ENCODE measurements around the gene DIP2B. TPM values are rescaled to one million over a fixed set of nuclear protein-coding genes. Genes with fewer than 3 reads are reported as not detected.

DIP2B gene
- total RNA-seq, 1 donor from 2014 or later = 26.3 TPM

DNA sequence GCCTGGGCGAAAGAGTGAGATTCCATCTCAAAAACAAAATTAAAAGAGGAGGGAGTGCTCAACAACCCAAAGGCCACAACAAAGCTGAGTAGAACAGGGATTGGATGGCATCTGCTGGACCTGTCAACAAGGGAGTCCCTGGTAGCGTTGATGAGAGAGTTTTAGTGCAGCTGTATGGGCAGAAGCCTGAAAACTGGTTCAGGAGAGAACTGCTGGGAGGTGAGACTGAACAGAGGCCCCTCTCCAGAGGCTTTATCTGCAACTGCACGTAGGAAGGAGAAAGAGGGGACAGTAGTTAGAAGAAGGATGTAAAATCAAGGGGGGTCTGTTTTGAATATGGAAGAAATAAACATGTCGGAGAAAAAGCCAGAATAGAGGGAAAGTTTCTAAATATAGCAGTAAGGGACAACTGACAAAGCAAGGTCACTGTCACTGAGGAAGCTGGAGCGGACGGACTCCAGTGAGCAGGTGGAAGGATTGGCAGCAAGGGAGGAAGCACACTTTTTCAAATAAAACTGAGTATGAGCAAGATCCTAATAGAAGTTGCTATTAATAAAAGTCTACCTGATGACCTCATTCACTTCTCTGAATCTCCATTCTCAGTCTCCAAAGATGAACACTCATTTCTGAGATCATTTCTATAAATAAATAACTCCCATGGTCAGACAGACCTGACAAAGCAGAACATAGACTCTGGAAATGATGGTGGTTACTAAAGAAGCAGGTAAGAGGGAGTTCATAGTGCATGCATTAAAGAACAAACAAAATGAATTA lies 247.3 kb downstream of the DIP2B start:
- intact Hi-C loops (cut with micrococcal nuclease) = no loop called here

DNA sequence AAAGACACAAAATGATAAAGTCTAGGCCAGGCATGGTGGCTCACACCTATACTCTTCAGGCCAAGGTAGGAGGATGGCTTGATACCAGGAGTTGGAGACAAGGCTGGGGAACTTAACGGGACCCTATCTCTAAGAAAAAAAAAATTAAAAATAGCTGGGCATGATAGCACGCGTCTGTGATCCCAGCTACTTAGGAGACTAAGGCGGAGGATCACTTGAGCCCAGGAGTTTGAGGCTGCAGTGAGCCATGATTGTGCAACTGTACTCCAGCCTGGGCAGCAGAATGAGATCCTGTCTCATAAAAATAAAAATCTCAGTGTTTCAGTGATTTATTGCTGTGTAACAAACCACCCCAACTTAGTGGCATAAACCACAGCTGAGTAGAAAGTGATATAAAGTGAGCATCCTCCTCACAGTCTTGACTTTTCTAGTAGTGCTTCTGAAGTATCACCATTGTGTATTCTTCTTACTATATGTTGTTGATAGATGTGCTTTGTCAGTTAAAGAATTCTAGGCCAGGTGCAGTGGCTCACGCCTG lies 248.5 kb downstream of the DIP2B start:
- intact Hi-C loops (cut with micrococcal nuclease) = no loop called here

DNA sequence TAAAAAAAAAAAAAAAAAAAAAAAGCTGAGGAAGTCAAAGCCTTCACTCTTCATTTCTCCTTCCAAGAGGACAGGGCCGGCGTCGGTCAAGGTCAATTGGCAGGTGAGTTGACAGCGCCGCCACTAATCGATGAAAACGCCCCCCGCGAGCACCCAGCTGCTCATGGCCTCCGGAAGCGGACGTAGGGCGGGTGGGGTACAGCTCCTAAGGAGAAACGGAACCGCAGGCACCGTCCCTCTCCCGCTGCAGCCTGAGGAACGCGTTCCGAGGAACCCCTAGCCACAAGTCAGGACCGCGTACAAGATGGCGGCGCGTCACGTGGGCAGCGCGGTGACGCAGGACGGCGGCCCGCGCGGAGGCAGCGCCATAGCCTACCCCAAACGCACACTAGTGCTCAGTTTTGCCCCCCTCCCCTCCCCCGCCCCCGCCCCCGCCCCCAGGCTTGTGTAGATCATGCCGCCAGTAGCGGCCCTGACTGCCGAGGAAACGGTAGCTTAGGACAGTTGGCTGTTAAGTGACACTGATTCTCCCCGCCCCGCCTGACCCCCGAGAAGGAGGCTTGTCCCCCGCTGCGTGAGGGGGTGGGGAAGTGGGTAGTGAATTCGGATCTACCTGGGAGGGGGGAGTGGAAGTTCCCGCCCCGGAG lies 259.0 kb downstream of the DIP2B start, which contains the start of gene ATF1:
TSS of gene ATF1 (plus strand) at position 463 of the 647 bp plus-strand sequence. CDS start 16,045 bp downstream, outside the sequence.
- intact Hi-C loops (cut with micrococcal nuclease) = loop anchor here (1.0 to 10.0 kb wide), 6 partner anchors 61 to 454 kb away; partner anchors contain the start of genes DIP2B, LETMD1, POU6F1 and TFCP2

- intact Hi-C loops (cut with micrococcal nuclease) = loop anchor here (1.0 to 10.0 kb wide), 7 partner anchors 60 to 453 kb away; partner anchors contain the start of genes DIP2B, LETMD1, POU6F1 and SLC11A2
Observed at GRCh38 chr12:50764286-50765094, 259.7 kb downstream of the DIP2B start.

DNA sequence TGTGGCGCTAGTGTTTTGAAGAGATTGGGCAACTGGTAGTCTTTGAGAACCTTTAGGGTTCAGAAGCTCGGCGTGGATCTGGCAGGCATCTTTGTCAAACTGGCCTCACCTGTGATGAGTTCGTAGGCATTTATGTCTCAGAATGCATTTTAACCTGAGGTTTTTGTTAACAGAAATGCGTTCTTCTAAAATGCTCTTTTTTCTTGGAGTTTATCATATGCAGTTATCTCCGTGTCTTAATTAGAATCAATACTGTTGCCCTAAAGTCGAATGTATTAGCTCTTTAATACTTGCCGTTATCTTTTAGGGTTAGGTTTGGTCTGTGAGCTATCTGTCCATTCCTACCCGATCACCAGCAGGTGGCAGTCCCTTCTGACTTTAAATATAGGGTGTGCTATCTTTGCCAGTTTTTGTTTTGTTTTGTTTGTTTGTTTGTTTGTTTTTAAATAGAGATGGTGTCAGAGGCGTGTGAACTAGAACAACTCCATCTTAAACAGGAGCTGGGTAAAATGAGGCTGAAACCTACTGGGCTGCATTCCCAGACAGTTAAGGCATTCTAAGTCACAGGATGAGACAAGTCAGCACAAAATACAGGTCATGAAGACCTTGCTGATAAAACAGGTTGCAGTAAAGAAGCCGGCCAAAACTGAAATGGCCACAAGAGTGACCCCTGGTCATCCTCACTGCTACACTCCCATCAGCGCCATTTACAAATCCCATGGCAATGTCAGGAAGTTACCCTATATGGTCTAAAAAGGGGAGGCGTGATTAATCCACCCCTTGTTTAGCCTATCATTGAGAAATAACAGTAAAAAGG lies 260.5 kb downstream of the DIP2B start:
- intact Hi-C loops (cut with micrococcal nuclease) = loop anchor here (1.0 to 10.0 kb wide), 5 partner anchors 59 to 407 kb away; partner anchors contain the start of genes DIP2B, SLC11A2 and TFCP2

DNA sequence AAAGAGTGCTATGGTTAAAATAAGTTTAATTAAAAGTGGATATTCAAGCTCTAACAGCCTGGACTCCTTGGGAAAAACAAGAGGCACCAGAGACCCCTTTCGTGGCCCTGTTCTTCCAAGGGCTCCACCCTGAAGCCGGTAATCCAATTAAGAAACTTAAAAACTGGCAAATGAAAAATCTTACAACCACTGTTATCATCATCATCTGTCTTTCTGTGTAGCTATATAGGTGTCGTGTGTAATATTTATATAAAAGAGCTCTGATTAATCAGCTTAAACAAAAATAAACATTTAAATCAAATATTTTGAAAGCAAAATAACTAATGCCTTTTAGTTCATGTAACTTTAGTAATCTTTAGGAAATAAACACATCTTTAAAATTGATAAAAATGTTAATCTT lies 263.6 kb downstream of the DIP2B start:
- intact Hi-C loops (cut with micrococcal nuclease) = loop anchor here (10.0 kb wide), 2 partner anchors 216 to 264 kb away; partner anchors contain the start of gene DIP2B

DNA sequence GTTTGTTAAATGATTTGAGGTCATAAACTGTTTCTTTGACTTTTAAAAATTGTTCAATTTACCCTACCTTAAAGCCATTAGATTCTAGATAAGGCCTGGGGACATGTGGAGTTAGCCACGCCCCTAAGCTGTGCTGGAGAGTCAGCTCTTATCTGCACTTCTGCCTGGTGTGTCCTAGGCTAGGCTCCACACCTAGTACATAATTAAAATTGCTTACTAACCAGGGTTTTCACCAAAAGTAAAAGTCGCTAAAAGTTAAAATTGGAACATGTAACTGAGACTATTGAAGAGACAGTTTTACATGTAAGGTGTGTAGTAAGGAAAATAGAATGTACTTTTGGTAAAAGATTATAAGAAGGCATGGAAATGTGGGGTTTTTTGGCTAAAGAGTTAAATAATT lies 264.0 kb downstream of the DIP2B start:
- intact Hi-C loops (cut with micrococcal nuclease) = loop anchor here (10.0 kb wide), 2 partner anchors 216 to 264 kb away; partner anchors contain the start of gene DIP2B

DNA sequence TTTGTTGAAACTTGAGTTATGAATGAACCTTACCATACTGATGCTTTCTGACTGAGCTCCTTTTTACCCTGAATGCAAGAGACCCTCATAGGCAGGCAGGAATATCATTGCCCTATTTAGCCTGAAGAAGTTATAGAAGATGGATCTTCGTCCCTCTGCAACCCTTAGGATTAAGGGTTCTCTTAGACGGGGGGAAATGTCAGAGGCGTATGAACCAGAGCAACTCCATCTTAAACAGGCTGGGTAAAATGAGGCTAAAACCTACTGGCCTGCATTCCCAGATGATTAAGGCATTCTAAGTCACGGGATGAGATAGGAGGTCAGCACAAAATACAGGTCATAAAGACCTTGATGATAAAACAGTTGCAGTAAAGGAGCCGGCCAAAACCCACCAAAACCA lies 266.6 kb downstream of the DIP2B start:
- intact Hi-C loops (cut with micrococcal nuclease) = no loop called here

DNA sequence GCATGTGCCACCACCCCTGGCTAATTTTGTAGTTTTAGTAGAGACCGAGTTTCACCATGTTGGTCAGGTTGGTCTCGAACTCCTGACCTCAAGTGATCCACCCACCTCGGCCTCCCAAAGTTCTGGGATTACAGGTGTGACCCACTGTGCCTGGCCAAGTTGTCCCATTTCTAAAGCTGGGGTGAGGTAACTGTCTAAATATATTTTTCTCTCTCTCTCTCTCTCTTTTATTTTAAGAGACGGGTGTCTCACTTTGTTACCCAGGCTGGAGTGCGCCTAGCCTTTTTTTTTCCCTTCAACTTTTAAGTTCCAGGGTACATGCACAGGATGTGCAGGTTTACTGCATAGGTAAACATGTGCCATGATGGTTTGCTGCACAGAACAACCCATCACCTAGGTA lies 267.7 kb downstream of the DIP2B start:
- intact Hi-C loops (cut with micrococcal nuclease) = no loop called here

DNA sequence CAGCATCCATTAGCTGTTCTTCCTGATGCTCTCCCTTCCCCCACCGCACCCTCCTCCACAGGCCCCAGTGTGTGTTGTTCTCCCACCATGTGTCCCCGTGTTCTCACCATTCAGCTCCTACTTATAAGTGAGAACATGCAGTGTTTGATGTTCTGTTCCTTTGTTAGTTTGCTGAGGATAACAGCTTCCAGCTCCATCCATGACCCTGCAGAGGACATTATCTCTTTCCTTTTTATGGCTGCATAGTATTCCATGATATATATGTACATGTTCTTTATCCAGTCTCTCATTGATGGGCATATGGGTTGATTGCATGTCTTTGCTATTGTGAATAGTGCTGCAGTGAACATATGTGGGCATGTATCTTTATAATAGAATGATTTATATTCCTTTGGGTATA lies 268.1 kb downstream of the DIP2B start:
- intact Hi-C loops (cut with micrococcal nuclease) = no loop called here

DNA sequence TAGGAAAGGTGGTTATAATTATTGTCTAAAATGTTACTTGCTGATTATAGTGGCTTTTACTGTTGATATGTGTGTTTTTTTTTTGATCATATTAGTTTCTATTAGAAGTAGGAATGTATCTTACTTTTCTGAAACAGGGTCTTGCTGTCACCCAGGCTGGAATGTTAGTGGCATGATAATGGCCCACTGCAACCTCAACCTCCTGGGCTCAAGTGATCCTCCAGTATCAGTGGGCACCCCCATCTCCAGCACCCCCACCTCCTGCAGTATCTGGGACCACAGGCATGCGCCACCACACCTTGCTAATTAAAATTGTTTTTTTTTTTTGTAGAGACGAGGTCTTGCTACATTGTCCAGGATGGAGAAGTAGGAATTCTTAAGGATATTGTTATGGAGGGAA lies 270.5 kb downstream of the DIP2B start:
- intact Hi-C loops (cut with micrococcal nuclease) = no loop called here

DNA sequence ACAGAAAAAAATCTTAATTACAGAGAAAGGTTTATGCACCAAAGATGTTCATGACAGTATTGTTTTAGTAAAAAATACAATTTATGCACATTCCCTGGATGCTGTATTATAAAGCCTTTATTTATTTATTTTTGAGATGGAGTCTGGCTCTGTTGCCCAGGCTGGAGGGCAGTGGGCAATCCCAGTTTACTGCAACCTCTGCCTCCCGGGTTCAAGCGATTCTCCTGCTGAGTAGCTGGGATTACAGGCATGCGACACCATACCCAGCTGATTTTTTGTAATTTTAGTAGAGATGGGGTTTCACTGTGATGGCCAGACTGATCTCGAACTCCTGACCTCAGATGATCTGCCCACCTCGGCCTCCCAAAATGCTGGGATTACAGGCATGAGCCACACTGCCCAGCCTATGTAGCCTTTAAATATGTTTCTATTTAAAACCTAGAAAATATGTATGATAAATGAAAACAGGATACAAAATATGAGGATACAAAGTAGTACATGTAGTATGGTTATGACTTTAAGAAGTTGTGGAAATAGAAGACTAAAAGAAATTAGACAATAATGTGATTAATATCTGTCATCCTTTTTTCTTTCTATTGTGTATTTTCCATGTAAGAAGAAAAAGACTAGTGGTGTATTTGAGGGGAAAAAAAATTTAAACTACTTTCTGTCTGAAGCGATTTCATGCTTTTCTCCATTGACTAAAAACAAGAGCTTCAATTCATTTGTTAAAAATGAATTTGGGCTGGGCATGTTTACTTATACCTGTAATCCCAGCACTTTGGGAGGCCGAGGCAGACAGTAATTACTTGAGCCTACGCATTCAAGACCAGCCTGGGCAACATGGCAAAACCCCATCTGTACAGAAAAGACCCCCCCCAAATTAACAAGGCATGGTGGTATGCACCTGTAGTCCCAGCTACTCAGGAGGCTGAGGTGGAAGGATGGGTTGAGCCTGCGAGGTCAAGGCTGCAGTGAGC lies 272.3 kb downstream of the DIP2B start:
- intact Hi-C loops (cut with micrococcal nuclease) = no loop called here

DNA sequence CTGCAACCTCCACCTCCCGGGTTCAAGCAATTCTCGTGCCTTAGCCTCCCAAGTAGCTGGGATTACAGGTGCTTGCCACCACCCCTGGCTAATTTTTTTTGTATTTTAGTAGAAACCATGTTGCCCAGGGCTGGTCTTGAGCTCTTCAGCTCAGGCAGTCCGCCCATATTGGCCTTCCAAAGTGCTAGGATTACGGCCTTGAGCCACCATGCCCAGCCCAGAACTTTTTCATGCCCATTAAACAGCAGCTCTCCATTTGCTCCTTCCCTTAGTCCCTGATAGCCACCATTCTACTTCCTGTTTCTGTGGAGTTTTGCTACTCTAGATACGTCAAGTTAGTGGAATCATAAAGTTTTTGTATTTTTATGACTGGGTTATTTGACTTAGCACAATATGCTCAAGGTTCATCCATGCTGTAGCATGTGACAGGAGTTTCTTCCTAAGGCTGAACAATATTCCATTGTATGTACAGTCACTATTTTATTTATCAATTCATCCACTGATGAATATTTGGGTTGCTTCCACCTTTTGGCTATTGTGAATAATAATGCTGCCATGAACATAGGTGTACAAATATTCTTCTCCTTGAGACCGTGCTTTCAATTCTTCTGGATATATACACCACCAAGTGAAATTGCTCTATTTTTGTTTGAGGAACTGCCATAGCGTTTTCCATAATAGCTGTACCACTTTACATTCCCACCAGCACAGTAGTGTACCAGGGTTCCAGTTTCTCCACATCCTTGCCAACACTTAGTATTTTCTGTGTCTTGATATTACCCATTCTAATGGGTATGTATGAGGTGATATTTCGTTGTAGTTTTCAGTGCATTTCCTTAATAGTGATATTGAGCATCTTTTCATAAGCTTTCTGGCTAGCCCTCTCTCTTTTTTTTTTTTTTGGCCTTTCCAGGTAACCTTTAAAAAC lies 274.1 kb downstream of the DIP2B start:
- intact Hi-C loops (cut with micrococcal nuclease) = no loop called here

DNA sequence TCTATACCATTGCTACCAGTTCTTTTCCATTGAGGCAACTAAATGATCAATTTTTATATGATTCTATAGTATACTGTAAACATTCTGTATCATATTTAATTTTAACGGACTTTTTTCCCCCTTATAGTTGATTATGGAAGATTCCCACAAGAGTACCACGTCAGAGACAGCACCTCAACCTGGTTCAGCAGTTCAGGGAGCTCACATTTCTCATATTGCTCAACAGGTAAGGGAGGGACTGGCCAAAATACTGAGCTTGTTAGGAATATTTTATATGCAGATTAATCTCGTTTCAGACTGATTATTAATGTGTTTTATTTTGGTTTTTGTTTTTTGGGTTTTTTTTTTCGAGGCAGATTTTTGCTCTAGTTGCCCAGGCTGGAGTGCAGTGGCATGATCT lies 275.2 kb downstream of the DIP2B start:
- intact Hi-C loops (cut with micrococcal nuclease) = no loop called here

- intact Hi-C loops (cut with micrococcal nuclease) = no loop called here
Observed at GRCh38 chr12:50784501-50784900, 279.7 kb downstream of the DIP2B start.

- intact Hi-C loops (cut with micrococcal nuclease) = no loop called here
Observed at GRCh38 chr12:50785406-50786001, 280.7 kb downstream of the DIP2B start.

- intact Hi-C loops (cut with micrococcal nuclease) = no loop called here
Observed at GRCh38 chr12:50786498-50787231, 281.9 kb downstream of the DIP2B start.

All from T-helper 2 cell treated with Interferon-gamma antibody and Interleukin-4, amounts not matched to agents 100 ng/mL and 5 ng/mL, for 36 hours (primary cell).